Thyroid gland (tissue), 4 donors: ENCODE results near the gene COX10.
"Not testable (repeated sequence)": the region's sequence is repeated elsewhere in the genome, so short reads cannot be mapped to it uniquely, and the experiment has no call there.

Experiments used
- POLR2A ChIP-seq, 2 donors: fragments of 450-650 bp; IDR thresholded peaks; one replicate each; pipeline ENCODE4 v1.6.1; 2017; ENCODE audit warnings: antibody characterized with exemption in 2 of 2, mild to moderate bottlenecking in 2 of 2, moderate library complexity in 1 of 2
- TF ChIP-seq, protein P1 (sequence below), 6 experiments: fragments of 200-600 bp in 3 of 6; fragments of 450-650 bp in 3 of 6; sonication (generic) in 3 of 6; IDR thresholded peaks; one replicate each; pipeline ENCODE4 v1.5.1; 2016 to 2019; ENCODE audit warnings: antibody characterized with exemption in 6 of 6, mild to moderate bottlenecking in 2 of 6, inconsistent platforms in 1 of 6, moderate library complexity in 1 of 6

DNA sequence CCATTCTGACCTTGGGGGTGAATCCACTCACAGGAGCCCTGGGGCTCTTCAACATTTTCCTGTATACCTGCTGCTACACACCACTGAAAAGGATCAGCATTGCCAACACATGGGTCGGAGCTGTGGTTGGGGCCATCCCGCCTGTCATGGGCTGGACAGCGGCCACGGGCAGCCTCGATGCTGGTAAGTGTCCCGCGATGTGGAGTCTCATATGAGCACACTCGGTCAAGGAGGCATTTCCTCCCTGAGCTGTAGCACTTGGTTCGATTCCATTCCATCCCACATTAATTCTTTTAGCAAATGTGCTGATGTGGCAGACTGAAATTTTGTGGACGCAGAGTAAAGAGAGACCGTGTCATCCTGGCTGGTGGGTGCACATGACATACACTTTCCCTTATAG, 122.7 kb downstream of the COX10 start:
- TF ChIP-seq, protein P1, sequence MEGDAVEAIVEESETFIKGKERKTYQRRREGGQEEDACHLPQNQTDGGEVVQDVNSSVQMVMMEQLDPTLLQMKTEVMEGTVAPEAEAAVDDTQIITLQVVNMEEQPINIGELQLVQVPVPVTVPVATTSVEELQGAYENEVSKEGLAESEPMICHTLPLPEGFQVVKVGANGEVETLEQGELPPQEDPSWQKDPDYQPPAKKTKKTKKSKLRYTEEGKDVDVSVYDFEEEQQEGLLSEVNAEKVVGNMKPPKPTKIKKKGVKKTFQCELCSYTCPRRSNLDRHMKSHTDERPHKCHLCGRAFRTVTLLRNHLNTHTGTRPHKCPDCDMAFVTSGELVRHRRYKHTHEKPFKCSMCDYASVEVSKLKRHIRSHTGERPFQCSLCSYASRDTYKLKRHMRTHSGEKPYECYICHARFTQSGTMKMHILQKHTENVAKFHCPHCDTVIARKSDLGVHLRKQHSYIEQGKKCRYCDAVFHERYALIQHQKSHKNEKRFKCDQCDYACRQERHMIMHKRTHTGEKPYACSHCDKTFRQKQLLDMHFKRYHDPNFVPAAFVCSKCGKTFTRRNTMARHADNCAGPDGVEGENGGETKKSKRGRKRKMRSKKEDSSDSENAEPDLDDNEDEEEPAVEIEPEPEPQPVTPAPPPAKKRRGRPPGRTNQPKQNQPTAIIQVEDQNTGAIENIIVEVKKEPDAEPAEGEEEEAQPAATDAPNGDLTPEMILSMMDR (IDR thresholded peaks at IDR 0.05), result not testable (repeated sequence)
- TF ChIP-seq POLR2A (IDR thresholded peaks at IDR 0.05), result not testable (repeated sequence)
